NOMO-1 treated with dmso at 0.1 percent for 144 hours (cell line): Measurements from ENCODE around the gene FAM53B.
A peak's percentile ranks its signal among the peaks of the same experiment; 100 is the strongest.

Experiments used
- DNase-seq: peaks from one replicate; lab custom pipeline; 2025; ENCODE audit not compliant: unreplicated experiment; lab: John Stamatoyannopoulos, UW

Gene FAM53B

DNA sequence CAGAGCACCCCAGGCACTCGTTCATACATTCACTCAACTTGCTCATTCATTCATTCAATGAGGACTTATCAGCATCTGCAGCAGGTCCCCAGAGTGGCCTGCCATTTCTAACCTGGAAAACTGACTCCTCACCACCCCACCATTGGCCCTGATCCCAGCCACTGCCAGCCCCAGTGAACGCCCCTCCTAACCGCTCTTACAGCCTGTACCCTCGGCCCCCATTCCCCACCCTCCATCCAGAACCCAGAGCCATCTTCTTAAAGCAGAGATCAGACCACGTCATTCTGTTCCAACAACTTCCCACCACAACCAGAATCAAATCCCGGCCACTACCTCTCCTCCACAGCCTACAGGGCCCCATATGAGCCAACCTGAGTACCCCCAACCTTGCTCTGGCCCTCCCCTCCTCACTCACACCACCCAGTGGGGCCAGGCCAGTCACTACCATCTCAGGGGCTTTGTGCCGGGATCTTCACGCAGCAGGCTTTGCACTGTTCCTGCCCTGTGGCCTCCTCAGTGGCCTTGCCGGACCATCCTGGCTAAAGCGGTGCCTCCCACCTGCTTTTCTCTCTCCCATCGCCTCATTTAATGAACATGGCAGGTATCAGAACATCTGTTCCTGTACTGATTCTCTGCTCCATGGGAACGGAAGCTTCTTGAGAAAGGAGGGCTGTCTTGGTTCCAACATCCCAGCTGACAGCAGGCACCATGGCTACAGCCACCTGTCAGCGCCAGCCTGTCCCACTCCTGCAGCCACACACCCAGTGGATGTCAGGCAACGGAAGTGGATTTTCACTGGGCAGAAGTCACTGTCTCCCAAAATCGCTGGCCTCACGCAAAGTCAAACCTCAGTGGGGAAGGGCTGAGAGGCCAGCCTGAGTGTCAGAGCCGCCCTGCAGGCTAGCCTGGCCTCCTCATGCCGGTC, 45.4 kb downstream of the FAM53B start:
- DNase-seq: no peak

DNA sequence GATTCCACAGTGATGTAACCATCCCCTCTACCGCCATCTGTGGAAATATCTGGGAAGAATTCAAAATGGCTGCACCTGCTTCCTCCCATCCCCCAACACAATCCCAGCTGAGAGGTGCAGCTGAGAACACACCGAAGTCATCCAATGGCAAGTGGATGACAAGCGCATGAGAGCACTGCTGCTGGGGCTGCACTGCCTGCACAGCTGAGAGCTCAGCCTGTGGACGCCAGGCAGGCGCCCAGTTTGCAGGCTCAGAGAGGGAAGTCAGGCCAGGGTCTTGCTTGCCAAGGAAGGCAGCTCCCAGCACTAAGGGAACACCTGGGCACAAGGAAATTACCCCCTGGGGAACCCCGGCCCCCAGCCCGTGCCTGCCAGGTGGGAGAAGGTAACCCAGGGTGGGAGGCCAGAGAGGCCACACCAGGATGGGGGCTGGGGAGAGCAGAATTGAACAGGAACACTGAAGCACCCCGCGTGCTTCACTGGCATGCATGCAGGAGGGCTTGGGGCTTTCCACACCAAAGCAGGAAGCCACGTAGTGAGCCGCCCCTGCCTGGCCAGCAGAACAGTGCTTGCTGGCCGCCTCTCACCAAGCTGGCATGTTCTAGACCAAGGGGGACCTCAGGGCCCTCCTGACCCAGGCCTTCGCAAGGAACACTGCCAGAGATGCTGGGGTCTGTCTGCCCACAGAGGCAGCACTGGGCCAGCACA, 46.2 kb downstream of the FAM53B start:
- DNase-seq: no peak

DNA sequence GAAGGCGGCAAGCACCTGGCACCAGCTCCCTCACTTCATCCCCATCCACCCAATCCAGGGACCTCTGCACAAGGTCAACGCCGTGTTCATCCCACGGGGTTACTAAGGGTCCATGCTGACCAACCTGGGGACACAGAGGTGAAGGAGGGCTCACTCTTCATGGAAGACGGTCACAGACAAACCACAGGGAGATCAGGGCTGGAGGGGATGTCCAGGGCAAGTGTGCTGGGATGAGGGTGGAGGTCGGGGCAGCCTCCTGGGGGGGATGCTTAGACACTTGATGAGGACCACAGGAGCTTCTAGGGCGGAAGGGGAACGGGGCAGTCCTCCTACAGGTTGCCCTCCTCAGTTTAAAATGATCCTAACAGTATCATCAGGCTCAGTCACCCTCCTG, 46.7 kb downstream of the FAM53B start:
- no peak for DNase-seq

DNA sequence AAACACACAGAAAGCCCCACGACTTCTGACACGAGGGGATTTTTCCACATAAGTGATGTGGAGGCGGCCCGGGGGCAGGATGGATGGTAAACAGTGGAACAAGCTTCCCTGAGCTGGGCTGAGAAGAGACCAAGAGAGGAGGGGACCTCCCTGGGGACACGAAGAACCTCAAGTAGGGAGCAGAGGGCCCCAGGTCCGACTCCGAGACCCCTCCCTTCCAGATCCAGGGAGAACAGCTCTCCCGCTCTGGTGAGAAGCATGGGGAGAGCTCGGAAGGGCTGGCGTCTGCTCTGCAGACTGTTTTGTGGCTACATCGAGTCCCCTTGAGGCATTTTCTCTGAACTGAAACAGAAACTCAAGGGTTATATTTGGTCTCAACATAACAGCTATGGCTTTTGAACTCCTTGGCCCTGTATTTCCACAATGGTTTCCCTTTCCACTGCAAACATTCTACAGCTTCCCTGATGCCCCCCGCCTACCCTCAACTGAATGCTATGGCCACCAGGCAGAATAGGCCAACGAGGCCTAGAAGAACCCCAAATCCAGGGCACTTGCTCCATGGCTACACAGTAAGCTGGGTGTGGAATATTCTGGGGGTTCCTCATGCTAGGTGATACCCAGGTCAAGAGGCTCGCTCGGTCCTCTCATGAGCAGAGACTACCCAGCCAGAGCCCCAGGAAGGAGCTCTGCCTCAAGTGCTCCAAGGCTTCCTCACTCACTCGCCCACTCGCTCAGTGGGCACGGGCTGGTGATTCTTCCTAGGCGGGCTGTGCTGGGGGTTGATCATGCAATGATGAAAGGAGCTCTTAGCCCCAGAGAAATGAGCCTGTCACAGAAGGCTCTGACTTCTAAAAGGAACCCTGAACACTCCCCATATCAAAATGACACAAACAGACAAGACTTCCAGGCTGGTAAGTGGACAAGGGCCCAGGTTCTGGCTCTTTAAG, 47.5 kb downstream of the FAM53B start:
- DNase-seq: no peak

DNA sequence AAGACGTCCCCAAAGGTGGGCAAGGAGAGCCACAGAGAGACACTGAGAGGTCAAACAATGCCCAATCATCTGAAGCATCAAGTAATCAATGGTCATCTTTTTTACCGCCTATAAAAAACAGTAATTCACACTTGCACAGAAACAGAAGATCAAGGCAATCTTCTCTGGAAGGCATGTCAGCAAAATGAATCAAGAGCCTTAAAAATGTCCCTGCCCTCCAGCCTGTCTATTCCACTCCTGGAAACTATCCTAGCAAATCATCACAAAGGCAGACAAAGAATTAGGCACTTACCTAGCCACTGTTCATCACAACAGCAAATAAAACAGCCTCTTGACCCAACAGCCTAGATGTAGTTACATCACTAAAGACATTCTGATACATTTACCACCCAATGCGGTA, 48.9 kb downstream of the FAM53B start:
- DNase-seq: no peak

DNA sequence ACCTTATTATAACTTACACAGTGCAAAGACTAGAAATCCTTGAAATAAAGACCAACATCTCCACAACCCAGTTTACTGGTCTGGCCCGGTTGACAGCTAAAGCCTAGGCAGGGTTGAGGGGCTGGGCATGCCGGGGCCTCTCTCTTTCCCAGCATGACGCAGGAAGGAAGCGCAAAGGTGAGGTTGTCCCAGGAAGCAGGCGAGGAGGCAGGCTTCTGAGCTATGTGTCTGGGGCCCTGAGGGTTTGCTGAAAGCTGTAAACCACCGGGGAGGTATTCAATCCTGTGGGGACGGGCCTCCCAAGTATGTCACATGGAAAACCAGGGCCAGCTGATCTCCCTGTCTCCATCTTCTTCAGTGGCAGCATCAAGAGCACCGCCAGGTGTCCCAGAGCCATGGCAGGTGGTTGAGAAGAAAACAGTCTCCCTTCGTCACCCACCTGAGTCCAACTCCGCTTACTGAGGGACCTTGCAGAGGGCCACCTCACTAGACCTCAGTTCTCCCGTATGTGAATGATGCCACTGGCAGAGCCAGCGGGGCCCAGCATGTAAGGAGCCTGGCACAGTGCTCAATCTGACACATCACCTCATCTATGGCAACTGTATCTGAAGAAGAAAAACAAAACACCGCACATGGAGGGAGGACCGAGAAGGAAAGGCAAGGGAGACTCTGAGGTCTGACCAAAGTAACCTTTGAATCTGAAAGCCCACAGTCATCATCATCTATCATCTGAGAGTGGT, 49.5 kb downstream of the FAM53B start:
- DNase-seq: no peak

DNA sequence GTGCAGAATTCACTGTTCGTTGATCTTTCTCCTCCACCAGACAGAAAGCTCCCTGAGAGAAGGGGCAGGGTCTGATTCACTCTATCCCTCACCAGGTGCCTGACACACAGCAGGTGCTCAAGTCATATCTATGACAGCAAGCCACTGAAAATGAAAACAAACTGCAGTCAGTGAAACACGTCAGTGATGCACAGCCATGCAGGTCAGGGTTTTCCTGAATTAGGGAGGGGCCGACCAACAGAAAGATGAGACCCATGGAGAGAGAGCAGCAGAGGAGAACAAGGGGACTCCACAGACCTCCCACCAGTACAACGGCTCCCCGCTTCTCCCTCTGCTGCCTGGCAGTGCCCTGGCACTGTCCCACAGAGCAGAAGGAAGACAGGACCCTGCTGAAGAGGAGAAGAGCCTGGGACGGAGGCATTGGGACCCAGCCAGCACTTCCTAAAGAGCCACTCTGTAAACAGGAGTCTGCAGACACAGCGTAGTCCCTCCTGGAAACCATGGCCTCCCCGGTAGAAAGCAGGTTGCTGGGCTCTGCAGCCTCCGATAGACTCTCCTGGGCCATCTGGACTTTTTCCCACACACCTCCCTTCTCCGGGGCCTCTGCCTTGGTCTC, 50.3 kb downstream of the FAM53B start:
- no peak for DNase-seq

DNA sequence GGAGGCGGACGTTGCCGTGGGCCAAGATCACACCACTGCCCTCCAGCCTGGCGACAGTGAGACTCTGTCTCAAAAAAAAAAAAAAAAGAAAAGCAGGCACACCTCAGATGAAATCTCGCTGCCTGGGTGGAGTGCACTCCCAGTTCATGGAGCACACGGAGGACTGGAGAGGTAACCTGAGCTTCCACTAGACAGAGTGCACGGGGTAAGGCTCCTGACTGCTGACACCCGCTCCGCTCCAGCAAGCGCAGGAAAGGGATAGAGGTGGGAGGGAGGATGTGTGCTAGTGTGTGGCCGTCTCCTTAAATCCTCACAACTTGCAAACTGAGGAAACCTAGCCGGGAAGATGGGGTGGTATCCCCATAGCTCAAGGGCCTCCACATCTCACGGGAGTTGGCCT, 50.8 kb downstream of the FAM53B start:
- no peak for DNase-seq

DNA sequence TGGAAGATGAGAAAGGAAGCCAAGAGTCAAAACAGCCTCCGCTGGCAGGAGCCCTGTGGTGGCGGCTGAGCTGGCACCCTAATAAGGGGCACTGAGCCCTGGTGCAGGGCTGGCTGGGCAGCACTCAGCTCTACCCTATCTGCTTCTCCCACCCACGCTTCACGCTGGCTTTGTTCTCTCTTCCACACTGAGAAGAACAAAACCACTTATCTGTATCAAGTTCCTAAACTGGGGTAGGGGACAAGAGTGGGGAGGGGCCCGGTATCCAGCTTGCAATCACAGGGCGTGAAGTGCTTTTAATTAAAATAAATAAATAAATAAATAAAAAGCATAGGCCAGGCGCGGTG, 52.1 kb downstream of the FAM53B start:
- DNase-seq: no peak

DNA sequence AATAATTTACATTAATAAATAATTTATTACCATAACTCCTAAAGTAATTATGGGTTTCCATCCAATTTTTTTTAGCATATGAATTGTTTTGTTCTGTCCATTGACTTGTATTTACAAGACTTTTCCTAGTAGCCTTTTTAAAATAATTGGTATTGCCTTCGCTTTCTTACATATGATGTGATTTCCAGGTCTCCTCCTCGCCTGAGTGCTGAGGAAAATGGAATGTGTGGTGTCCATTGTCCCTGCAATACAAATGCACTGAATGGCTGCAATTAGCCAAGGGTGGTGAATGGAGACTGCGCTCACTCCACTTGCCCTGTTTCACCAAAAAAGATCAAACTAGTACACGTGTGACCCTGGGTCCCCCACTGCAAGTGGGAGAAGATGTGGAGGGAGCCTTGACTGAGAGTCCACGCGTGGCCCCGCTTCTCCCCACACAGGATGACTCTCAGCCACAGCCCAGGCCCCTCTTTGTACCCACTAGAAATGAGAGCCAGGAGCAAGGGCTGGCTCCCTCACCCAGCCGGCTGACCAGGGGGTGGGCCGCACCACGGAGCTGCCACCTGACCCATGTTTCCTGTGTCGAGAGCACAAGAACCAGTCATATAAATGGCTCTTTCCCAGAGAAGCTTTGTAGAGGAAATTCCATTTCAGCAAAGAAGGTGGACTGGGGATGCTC, 52.6 kb downstream of the FAM53B start:
- DNase-seq: no peak

DNA sequence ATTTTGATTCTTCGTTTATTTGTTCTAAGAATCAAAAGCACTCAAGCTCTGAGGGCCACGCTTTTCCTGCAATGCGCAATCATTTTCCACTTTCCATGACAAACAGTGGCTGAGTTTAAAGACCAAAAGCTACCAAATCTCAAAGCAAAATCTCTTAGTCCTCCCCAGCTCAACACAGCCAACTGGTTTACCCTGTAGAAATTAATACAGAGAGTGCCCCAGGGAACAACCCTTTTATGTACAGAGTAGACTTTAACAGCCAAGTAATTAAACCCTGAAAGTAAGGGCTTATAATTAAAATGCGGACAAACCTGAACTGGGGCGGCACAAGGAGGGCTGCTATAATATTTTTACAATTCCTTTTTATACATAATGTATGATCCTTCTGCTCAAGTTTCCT, 53.2 kb downstream of the FAM53B start:
- no peak for DNase-seq

DNA sequence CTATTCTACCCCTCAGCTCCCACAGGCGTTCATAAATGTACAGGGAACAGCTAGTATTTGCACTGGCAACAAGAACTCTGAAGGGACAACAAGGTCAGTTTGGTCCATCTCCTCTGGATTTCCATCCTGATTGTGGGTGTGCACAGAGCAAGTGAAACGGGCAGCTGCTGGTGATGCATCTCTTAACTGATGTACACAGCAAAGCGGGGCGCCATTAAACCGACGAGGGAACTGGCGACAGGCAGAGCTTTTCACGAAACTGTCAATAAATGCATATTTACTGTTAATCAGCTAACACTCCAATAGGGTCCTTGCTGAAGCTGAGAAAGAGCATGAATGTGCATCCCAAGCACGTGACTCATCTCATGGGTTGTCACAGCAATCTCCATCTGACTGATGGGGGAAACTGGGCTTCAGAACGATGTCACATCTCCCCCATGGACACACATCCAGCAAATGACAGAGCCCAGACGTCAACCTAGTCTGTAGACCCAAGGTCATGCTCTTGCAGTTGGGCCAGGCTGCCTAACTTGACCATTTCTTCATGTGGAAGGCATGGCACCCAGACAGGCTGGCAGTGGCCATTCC, 54.2 kb downstream of the FAM53B start:
- no peak for DNase-seq

DNA sequence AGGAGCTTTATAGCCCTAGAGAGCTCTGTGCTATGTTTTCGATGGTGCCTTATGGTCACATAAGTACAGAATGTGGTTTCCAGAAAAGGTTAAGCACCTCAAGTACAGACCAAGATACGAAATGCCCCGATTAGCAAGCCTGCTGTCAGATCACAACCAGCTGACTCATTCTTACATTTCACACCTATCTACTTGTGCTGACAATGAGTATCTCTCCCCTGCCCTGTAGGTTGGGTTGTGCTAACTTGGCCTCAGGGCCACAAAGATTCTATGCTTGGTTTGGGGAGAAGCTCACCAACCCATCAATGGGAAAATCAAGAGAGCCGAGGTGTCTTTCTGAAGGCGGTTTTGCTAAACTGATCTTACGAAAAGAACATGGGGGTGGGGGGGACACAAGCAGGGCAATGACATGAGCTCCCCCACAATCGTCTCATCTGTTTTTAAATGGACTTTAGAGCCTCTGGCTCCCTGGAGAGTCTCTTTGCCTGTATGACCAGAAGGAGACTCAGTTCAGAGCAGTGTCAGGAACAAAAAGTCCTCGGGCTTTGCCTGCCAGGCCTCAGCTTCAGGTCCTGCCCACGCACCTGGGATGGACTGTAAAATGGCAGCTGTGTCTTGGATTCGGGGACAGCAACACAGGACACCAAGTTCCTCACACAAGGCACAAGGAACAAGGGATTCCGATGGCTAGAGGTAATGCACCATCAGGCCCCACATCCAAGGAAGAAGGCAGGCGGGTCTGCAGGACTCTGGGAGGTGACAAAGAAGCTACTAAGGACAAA, 55.1 kb downstream of the FAM53B start:
- DNase-seq: no peak

DNA sequence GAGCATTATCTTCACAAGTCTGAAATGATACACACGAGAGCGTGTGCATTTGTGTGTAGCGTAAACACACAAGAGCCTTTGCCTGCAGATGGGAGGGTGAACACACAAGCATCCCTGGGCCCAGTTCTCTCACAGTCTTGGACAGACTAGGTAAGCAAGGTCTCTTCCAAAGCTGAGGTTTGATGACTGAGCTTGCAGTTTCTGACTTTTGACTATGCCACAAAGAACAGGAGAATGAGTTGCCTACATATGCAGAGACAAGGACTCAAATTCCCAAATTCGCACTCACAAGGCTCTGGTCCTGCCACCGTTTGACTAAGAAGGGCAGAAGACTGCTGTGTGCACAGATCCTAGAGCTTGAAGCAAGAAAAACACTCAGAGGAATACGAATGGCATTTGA, 55.8 kb downstream of the FAM53B start:
- no peak for DNase-seq

DNA sequence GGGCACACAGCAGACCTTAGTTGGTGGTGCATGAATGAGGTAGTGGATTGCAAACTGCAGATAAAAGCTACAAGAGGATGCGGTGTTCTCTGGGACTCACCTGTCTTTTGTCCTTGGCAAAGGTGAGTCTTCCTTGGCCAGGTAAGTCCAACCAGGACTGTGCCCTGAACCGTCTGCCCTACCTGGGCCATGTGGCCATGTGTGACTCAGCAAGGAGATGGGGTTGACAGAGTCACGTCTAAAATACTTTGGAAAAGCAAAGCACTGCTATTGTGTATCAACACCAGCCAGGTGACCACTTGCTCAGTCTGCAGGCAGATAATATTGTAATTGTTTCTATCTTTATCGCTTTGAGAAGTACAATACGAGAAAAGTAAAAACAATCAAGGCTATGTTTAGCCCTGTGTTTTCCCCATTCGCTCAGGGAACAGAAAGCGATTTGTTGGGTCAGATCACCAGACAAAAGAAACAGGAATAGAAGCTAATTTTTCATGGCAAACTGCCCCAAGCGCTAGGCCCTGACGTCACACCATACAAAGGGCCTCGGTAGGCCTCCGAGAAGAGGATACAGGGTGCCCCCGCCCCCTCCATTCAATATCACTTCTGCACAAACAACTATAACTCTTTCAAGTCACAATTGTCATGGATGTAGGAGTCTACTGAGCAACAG, 57.3 kb downstream of the FAM53B start:
- no peak for DNase-seq

DNA sequence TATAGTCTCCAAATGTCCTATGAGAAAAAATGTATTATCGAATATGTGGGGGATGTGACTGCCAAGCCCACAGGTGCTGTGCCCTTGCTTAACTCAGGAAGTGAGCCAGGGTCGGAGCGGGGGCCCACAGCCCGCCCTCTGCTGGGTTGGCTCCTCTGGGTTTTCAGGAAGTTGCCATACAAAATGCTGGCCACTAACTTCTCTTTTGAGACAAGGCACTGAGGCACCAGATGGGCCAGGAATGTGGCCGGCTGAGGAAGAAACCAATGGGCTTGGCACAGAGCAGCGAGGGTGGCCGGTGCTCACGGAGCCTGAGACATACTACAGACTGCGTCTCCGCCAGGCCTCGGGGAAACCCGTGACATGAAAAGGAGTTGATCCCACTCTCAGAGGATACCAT, 58.9 kb downstream of the FAM53B start:
- DNase-seq: peak; percentile 65

DNA sequence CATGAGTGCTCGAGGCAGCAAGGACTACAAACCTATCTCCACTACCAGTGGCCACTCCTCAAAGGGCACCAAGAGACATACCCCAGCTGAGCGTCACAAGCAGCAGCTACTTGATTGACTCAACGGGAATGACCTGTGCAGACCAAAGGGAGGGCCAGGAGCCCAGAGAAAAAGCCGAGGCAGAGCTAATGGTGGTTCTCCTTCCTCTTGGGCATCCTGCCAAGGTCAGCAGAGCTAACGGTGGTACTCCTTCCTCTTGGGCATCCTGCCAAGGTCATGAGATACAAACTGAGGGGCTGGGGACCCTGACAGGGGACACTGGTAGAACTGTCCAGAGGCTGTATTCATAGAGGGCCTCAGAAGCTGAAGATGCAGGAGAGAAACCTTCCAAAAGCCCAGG, 60.4 kb downstream of the FAM53B start:
- no peak for DNase-seq
